GM12878 (cell line): Measurements from ENCODE around the gene DISC1. TPM values are rescaled to one million over a fixed set of nuclear protein-coding genes. Genes with fewer than 3 reads are reported as not detected.

Experiments
- ATAC-seq: fragments of 200-7000 bp; cut with Tn5 transposase; 3 replicates; pipeline ENCODE4 v1.9.1; 2020; ENCODE audit warnings: mild to moderate bottlenecking, moderate library complexity
- BruUV-seq: library from RNA; stranded (reverse); fragments of 400-500 nt; replicated peaks from 2 replicates; lab custom pipeline; 2021; lab: Mats Ljungman, UMichigan
- CTCF ChIA-PET: fragments of 300-600 bp; sonication (Branson Sonifier 250); formaldehyde crosslinking; extraction: SDS; loops from one replicate; lab custom pipeline; 2021; ENCODE audit warnings: inconsistent platforms; lab: Yijun Ruan, JAX
- POLR2A ChIA-PET: fragments of 350-600 bp; formaldehyde crosslinking; extraction: SDS; loops from one replicate; lab custom pipeline; 2021; ENCODE audit warnings: inconsistent platforms; lab: Charles Lee
- RAD21 ChIA-PET: fragments of 300-600 bp; sonication (Branson Sonifier 250); formaldehyde crosslinking; loops from one replicate; lab custom pipeline; 2023; ENCODE audit warnings: antibody characterized with exemption; ENCODE audit not compliant: unreplicated experiment; lab: Charles Lee
- SMC1A ChIA-PET: fragments of 300-600 bp; sonication (Branson Sonifier 250); formaldehyde crosslinking; loops from one replicate; lab custom pipeline; 2023; ENCODE audit not compliant: unreplicated experiment, uncharacterized antibody; lab: Charles Lee
- DNase-seq: peaks from one replicate; pipeline ENCODE4 v3.0.0-alpha.2; 2011; ENCODE audit warnings: low read depth, low spot score
- FAIRE-seq: peaks from 3 replicates; lab custom pipeline; 2011; peaks lifted over from hg19 to GRCh38; lab: Jason Lieb, UNC
- H2AFZ ChIP-seq: 2 replicates; pipeline ENCODE4 v1.6.0; 2011; ENCODE audit warnings: low read depth, low read length, control low read depth; ENCODE audit not compliant: control insufficient read depth
- H3K27ac ChIP-seq: 2 replicates; pipeline ENCODE4 v1.5.1; 2011; ENCODE audit warnings: control low read depth; ENCODE audit not compliant: control insufficient read depth, insufficient read depth
- H3K27me3 ChIP-seq, 2 experiments: replicated peaks in 1 of 2; 2 replicates each; pipeline versions ENCODE4 v1.6.0 to v1.6.1; 2011; ENCODE audit warnings: low read length in 1 of 2; ENCODE audit not compliant: control insufficient read depth in 2 of 2, insufficient read depth in 2 of 2
- H3K36me3 ChIP-seq, 2 experiments: 2 replicates each; pipeline ENCODE4 v1.5.1; 2011; ENCODE audit warnings: low read length in 1 of 2; ENCODE audit not compliant: control insufficient read depth in 2 of 2, insufficient read depth in 2 of 2
- H3K4me1 ChIP-seq: 2 replicates; pipeline ENCODE4 v1.6.1; 2011; ENCODE audit warnings: mild to moderate bottlenecking, low read length, moderate library complexity, mixed read lengths; ENCODE audit not compliant: control insufficient read depth, insufficient read depth
- H3K4me2 ChIP-seq: 2 replicates; pipeline ENCODE4 v1.6.0; 2011; ENCODE audit warnings: control low read depth; ENCODE audit not compliant: control insufficient read depth, insufficient read depth
- H3K4me3 ChIP-seq: fragments of 200-600 bp; sonication (generic); 2 replicates; pipeline ENCODE4 v1.5.1; 2016
- H3K79me2 ChIP-seq: 2 replicates; pipeline ENCODE4 v1.6.0; 2011; ENCODE audit warnings: low read length; ENCODE audit not compliant: control insufficient read depth, insufficient read depth
- H3K9ac ChIP-seq: 2 replicates; pipeline ENCODE4 v1.8.0; 2011; ENCODE audit warnings: low read length, control low read depth, mixed read lengths; ENCODE audit not compliant: control insufficient read depth, insufficient read depth
- H3K9me3 ChIP-seq: replicated peaks from 3 replicates; pipeline ENCODE4 v1.5.1; 2011; ENCODE audit warnings: mild to moderate bottlenecking, low read length; ENCODE audit not compliant: control insufficient read depth, insufficient read depth
- H4K20me1 ChIP-seq: 2 replicates; pipeline ENCODE4 v1.6.0; 2011; ENCODE audit not compliant: control insufficient read depth, insufficient read depth
- NFYA ChIP-seq: IDR thresholded peaks from 2 replicates; pipeline ENCODE4 v1.6.1; 2011; ENCODE audit warnings: low read depth, mild to moderate bottlenecking, low read length, improper control_type of control experiment, borderline replicate concordance
- SUZ12 ChIP-seq: fragments of 200-600 bp; sonication (generic); IDR thresholded peaks from one replicate; pipeline ENCODE4 v1.6.1; 2018; ENCODE audit warnings: antibody characterized with exemption, mild to moderate bottlenecking; ENCODE audit not compliant: unreplicated experiment
- TCF12 ChIP-seq: IDR thresholded peaks from 2 replicates; pipeline ENCODE4 v1.6.1; 2011; ENCODE audit warnings: low read depth, mild to moderate bottlenecking, low read length
- WGBS: methylation state at CpG from one replicate; pipeline ENCODE4 v1.1.6; 2016; ENCODE audit warnings: low lambda C conversion rate; ENCODE audit not compliant: insufficient replicate concordance, insufficient coverage; ENCODE audit errors: missing lambda C conversion rate; 5-methylcytosine and 5-hydroxymethylcytosine counted together
- in situ Hi-C: fragments of 300-500 bp; cut with MboI; formaldehyde crosslinking; loops from 9 replicates; pipeline ENCODE4 v1.14.3; 2018; ENCODE audit warnings: mixed read lengths
- intact Hi-C: fragments of 100-400 bp; cut with micrococcal nuclease; formaldehyde crosslinking; loops from one replicate; pipeline ENCODE4 v1.14.2; 2022; ENCODE audit not compliant: unreplicated experiment
- polyA plus RNA-seq, 11 experiments: library from polyadenylated mRNA; depleted of rRNA in 4 of 11; unstranded in 6 of 11; stranded (reverse) in 5 of 11; fragments of >200 nt; fragmentation: Nextera tagmentation in 4 of 11; fragmentation: Illumina TruSeq in 1 of 11; extraction: Ambion mirVana in 4 of 11; extraction: Trizol in 1 of 11; gene quantifications; 1 replicate in 1 of 11; 2 replicates in 10 of 11; pipeline versions ENCODE4 v1.2.1 to v1.2.3, GENCODE V29; 2011 to 2016; ENCODE audit warnings: inconsistent platforms in 2 of 11, missing spikeins in 2 of 11, low read depth in 1 of 11
- total RNA-seq, 4 experiments: library from RNA; depleted of rRNA in 3 of 4; stranded (reverse); fragments of >200 nt in 3 of 4; fragmentation: Illumina TruSeq in 1 of 4; extraction: Trizol in 1 of 4; gene quantifications; 2 replicates each; pipeline versions ENCODE4 v1.2.1 to v1.2.3, GENCODE V29; 2013 to 2021
- TF ChIP-seq, protein P1 (sequence below): fragments of 450-650 bp; IDR thresholded peaks from 2 replicates; pipeline ENCODE4 v1.6.1; 2018; ENCODE audit warnings: mild to moderate bottlenecking, low read depth, moderate library complexity; ENCODE audit not compliant: partially characterized antibody

Gene DISC1
- total and polyA plus RNA-seq, 10 of the 15 experiments (the other 5 are each of a cell fraction or from before 2014, with no cell fraction given) = 0.05 to 0.72 (median 0.19) TPM; not detected in 1

DNA sequence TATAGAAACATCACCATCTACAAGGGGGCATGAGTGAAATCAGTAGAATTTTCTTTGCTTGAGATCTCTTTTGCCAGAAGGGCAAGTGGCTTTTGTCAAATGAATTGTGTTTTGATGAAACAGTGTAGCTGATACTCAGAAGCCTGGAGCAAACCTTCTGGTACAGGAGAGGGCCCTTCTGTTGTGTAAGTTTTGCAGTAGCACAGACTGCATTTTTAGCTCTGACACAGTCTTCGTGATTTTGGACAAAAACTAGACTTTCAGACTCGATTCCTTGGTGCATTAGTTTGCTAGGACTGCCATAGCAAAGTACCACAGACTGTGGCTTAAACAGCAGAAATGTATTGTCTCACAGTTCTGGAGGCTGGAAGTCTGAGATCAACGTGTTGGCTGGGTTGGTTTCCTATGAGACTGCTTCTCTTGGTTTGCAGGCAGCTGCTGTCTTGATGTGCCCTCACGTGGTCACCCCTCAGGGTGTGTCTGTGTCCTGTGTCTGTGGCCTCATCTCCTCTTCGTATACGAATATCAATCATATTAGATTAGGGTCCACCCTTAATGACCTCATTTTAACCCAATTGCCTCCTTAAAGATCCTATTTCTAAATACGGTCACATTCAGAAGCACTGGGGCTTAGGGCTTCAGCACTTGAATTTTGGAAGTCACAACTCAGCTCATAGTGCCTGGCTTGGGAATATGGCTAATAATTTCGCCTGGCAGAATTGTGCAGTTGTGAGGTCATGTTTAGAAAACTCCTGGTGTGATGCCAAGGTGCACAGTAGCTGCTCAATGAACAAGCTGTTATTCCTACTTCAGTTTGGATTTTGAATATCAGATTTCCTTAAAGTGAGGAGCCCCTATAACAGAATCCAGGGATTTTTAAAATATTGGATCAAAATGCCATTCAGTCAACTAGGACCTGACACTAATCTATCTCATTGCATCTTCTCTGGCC is 21.2 kb upstream of the DISC1 start:
- BruUV-seq = no TSS peak
- Histone ChIP-seq H3K4me2 (no peak overlapping the region), H3K27me3 (peaks cover 3% of the 10 kb centered on the region in 2 experiments; a peak in 2 of 4 replicates), H4K20me1 (no peaks in the 10 kb centered on the region), H3K36me3 (no peaks in the 10 kb centered on the region), H3K79me2 (no peaks in the 10 kb centered on the region), H3K9ac (no peak overlapping the region), H3K4me1 (no peaks in the 10 kb centered on the region), H2AFZ (no peak overlapping the region), H3K4me3 (no peak overlapping the region), H3K9me3 (peaks cover 6% of the 10 kb centered on the region; the same call in 2 of the 3 replicates), H3K27ac (no peak overlapping the region)
- RAD21 ChIA-PET = interaction anchor here (0.5 to 1.4 kb wide), 3 partner anchors 248 to 964 kb away, joined by 4 to 5 read pairs (median 4); no protein-coding TSS in a partner anchor
- SMC1A ChIA-PET = interaction anchor here (1.1 to 2.5 kb wide), 4 partner anchors 11 to 290 kb away, joined by 3 to 12 read pairs (median 4); no protein-coding TSS in a partner anchor
- TF ChIP-seq, protein P1, sequence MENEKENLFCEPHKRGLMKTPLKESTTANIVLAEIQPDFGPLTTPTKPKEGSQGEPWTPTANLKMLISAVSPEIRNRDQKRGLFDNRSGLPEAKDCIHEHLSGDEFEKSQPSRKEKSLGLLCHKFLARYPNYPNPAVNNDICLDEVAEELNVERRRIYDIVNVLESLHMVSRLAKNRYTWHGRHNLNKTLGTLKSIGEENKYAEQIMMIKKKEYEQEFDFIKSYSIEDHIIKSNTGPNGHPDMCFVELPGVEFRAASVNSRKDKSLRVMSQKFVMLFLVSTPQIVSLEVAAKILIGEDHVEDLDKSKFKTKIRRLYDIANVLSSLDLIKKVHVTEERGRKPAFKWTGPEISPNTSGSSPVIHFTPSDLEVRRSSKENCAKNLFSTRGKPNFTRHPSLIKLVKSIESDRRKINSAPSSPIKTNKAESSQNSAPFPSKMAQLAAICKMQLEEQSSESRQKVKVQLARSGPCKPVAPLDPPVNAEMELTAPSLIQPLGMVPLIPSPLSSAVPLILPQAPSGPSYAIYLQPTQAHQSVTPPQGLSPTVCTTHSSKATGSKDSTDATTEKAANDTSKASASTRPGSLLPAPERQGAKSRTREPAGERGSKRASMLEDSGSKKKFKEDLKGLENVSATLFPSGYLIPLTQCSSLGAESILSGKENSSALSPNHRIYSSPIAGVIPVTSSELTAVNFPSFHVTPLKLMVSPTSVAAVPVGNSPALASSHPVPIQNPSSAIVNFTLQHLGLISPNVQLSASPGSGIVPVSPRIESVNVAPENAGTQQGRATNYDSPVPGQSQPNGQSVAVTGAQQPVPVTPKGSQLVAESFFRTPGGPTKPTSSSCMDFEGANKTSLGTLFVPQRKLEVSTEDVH = no peak
- TF ChIP-seq TCF12 (no peak), SUZ12 (no peak), NFYA (no peak)
- WGBS = 29% methylated on average over 8 of the region's 8 CpGs
- POLR2A ChIA-PET = no interaction called here
- in situ Hi-C loops (no loop called here), intact Hi-C loops (no loop called here)
- DNase-seq (no peak), ATAC-seq (no peak), FAIRE-seq (no peak)
- CTCF ChIA-PET = interaction anchor here (0.7 to 1.7 kb wide), 7 partner anchors 17 to 286 kb away, joined by 3 to 7 read pairs (median 3); no protein-coding TSS in a partner anchor
